ENCODE measurements around the gene PRKAB1.
A peak's percentile ranks its signal among the peaks of the same experiment; 100 is the strongest.

PRKAB1 gene

DNA sequence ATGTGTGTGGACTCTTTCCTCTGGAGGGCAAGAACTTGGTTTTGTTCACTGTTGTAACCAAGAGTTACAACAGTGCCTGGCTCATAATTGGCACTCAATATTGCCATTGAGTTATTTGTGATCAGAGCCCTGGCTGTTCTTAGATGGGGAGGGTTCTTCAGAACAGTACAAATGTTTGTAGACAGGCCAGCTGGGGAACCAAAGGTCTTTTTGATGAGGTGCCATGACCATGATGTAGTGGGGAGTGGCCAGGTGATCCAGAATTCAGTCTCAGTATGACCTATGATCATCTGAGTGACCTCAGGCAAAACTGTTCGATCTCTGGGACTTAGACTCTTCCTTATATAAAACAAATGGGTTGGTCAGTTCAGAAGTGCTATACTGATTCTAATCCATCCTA, 3.3 kb upstream of the PRKAB1 start:
- no peak for DNase-seq (ENCODE audit: low spot score)

DNA sequence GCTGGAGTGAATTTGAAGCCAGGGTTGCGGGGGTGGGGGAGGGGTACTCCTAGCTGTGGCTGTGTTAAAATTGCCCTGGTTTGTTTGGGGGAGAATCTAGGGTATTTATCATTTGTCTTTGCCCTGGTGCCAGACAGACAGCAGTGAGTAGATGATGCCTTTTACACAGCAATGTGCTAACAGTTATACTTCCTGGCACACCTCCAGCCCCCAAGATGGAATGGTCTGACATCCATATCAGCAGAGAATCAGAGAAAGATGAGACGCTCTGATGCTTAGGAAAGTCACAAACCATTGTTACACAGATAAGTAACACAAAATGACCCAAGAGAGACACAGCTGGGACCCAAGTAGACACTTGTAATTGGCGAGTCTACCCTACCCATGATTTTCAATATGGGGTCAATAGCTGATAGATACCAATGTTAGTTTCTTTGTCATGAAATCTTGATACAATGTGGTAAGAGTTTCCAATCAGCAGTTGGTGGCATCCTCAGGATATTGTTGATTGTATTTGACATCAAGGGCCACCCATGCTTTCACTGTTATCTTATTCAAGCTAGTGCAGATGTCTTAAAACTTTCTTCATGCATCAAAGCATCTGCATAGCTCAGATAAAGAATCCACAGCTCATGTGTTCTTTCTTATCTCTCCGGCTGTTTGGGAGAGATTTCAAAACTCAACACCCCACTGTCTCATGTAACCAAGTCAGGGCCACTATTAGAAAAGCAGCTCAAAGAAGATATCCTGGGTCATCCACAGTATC, 2.6 kb upstream of the PRKAB1 start:
- DNase-seq (ENCODE audit: low spot score) = no peak

DNA sequence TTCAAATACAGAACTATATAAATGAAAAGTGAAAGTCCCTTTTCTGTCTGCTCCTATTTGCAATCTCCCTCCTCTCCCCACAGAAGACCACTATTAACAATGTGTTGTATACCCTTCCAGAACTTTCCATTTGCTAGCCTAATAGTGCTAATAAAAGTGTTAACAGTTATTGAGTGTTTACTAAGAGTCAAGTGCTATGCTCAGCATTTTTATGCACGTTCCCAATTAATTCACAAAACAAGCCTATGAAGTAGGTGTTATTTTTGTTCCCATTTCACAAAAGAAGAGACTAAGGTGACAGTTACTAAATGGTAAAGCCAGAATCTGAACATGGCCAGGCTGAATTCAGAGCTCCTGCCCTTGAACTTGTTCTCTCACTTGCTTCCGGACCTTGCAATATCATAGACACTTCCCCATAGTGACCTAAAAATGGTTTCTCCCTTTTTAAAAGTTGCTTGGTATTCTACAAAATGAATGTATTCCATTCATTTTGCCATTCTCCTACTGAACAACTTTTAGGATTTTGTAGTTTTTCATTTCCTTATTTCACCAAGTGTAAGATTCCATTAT, 1.6 kb upstream of the PRKAB1 start:
- no peak for DNase-seq (ENCODE audit: low spot score)

DNA sequence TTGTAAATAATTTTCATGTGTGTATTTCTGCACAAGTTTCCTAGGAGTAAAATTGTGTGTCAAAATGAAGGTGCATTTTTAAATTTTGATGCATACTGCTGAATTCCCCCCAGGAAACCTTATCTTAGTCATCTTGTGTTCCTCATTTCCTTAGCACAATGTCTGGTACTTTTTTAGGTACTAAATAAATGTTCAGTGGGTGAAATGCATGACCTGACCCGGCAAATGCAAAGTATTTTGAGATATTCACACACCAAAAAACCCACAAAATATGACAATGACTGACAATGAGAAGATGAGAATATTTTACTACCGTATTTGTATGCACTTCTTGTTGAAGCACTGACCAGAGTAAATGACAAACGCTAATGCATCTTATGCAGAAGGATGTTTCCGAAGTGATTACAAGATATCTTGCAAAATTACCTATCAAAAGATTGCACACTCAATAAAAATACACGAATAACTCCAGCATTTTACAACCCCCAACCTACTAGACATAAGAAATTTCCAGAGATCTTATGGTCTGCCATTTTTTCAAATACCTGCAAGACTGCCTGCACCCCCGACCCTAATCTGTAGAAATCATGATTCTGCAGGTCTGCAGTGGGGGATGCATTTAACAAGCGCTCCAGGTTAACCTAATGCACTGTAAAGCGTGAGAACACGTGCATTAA, 895 bp upstream of the PRKAB1 start:
- DNase-seq (ENCODE audit: low spot score) = no peak

DNA sequence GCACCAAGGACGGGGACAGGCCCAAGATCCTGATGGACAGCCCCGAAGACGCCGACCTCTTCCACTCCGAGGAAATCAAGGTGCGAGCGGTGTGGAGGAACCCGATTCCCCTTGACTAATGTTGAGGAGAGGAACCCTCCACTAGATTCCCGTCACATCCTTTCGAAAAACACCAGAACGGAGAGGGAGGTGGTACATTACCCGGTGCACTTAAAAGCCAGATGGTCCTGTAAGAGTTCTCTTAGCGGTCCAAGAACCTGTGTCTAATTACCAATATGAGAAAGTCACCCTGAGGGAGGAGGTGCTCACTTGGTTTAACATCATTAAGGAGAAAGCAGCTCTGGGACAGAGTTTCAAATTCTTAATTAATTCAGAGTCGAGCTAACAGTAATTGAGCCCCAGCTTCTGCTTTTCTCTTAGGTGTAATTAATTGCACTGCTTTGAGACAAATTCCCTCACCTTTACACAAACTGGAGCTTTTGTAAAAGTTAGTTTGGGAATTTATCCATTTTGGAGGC, 450 bp downstream of the PRKAB1 start:
- DNase-seq (ENCODE audit: low spot score) = no peak

DNA sequence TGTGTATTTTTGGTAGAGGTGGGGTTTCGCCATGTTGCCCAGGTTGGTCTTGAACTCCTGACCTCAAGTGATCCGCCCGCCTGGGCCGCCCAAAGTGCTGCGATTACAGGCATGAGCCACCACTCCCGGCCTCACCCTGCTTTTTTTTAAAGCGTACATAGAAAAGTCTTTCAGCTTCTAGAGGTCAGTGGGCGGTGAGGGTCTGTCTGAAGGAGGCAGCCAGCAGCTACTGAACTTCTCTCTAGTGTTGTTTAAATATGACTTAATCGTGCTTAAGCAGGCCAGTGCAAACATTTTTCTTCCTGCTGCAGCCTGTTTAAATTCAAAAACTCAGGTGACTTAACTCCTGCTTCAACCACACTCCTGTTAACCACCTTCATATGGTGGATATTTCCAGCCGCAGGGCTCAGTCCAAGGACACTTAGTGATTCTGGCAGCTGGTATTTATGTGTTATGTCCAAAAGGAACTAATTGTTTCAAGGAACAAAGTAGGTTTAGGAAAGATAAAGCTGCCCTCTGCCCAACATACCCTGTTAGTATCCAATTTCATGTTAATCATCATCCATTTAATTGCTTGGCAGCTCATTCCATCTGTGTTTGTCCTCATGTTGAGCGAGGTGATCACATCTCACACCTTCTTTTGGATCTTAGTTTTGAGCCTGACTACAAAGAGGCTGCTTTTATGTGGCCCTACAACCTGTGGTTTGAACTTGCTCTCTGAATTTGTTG, 2.0 kb downstream of the PRKAB1 start:
- DNase-seq (ENCODE audit: low spot score) = peak; percentile 15

DNA sequence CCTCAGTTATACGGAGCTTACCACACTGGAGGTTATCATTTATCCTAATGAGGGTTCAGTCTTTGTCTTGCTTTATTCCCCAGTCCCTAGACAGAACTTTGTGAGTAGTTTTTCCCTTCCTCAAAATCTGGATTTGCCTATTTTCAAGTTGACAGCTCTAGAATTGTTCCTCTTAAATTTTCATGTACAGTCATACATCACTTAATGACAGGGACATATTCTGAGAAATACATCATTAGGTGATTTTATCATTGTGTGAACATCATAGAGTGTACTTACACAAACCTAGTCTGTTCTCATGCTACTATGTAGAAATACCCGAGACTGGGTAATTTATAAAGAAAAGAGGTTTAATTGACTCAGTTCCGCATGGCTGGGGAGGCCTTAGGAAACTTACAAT, 3.1 kb downstream of the PRKAB1 start:
- DNase-seq (ENCODE audit: low spot score) = no peak

DNA sequence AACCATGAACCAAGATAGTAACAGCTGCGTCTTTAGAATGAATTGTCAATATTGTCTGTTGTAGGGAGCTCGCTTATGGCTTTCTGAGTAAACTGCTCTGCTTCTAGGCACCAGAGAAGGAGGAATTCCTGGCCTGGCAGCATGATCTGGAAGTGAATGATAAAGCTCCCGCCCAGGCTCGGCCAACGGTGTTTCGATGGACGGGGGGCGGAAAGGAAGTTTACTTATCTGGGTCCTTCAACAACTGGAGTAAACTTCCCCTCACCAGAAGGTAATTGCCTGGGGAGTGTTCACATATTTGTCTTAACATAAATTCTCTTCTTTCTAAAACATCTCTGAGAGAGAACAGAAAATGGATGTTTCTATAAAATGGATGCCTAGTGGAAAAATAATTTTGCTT, 4.3 kb downstream of the PRKAB1 start:
- no peak for DNase-seq (ENCODE audit: low spot score)

DNA sequence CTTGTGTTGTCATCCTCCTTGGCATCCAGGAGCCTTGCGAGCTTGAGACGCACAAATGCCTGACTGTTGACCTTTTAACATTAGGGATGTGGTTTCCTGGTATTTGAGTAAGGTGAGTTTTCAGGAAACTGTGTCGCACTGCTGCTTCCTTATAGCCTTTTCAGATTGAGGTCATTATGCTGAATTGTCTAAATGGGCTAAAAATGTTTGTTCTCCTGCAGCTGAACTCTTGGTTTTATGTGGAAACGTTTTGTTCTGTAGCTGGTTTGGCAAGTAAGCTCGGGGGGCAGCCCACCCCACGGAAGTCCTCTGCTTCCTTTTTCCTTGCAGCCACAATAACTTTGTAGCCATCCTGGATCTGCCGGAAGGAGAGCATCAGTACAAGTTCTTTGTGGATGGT, 5.7 kb downstream of the PRKAB1 start:
- no peak for DNase-seq (ENCODE audit: low spot score)

DNA sequence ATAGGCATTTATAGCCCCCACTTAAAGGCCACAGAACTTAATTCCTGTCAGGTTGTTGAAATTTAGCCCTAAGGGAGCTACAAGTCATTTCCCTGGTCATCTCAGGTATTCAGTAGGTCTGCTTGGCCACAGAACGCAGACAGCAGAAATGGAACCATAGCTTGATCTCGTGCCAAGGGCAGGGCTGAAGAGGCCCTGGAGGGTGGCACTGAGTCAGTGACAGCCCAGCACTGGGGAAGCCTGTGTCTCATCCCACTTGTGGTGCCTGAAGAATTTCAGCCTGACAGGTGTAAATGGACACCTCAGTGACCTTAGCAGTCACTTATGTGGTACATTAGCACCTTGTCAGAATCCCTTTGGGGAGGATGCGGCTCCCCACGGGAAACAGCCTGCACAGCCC, 6.6 kb downstream of the PRKAB1 start:
- no peak for DNase-seq (ENCODE audit: low spot score)

DNA sequence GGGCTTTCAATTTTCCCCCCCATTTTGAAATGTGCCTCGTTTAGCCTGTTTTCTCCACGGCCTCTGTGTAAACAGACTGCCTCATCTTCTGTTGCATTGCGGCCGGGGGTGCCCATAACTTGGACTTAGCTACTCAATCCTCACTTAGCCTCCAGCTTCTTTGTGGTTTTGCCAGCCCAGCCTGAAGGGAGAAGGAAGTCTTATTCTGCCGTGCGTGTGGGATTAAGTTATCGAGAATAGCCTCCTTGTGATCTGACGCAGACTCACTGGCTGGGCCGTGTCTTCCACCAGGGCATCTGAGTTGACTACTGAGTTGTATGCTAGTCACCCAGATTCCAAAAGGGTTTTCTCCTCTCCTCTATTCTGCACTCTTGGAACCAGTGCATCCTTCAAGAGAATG, 8.1 kb downstream of the PRKAB1 start:
- DNase-seq (ENCODE audit: low spot score) = no peak

DNA sequence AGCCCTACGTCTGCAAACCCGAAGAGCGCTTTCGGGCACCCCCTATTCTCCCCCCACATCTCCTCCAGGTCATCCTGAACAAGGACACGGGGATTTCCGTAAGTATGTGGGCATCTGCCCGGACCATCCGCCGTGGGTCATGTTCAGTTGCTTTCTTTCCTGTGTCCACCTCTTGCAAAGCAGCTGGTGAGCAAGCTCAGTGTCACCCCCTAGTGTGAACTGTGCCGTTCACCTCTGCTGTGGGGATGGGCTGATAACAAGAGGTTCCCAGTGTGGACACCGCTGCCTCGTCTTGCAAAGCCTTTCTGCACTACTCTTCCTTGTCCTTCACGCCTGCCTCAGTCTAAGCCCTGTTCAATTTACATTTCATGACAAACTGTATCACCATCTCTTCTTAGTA, 8.6 kb downstream of the PRKAB1 start:
- DNase-seq (ENCODE audit: low spot score) = no peak

DNA sequence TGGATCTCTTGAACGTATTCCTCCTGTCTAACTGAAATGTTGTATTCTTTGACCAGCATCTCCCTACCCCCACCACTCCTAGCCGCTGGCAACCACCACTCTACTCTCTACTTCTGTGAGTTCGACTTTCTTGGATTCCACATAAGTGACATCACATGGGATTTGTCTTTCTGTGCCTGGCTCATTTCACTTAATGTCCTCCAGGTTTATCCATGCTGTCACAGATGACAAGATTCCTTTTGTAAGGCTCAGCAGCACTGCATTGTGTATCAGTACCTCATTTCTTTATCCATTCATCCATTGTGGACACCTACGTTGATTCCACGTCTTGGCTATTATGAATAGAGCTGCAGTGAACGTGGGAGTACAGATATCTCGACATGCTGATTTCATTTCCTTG, 10.5 kb downstream of the PRKAB1 start:
- no peak for DNase-seq (ENCODE audit: low spot score)

DNA sequence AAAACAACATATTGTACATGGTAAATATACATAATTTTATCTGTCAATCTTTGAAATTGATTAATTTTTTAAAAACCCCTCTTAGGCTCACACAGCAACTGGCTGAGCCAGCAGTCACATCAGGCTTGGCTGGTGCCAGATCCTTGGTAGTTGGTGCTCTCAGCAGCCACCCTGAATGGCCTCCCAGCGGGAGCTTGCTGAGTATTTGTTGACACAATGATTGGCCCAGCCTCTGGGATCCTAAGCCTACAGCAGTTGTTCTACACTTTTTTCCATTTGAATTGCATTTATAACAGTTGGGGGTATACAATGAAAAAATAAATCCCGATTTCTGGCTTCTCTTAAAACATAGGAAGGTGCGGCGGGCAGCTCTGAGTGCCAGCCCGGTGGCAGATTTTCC, 11.1 kb downstream of the PRKAB1 start:
- no peak for DNase-seq (ENCODE audit: low spot score)

DNA sequence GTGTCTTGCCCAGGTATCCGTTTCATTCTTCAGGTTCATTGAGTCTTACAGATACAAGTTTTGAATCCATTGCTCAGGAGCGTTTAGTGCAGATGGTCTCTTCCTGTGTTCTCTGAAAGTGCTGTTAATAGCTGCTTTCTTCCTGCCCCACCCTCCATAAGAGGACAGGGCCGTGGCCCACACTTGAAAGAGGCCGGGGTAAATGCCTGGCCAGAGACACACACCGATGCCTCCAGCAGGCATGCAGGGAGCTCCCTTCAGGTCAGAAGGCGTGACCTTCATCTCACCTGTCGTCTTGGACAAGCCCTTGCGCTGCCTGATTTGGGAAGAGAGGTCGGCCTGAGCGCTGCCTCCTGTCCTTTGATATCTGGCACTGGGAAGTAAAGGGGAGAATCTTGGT, 11.6 kb downstream of the PRKAB1 start:
- no peak for DNase-seq (ENCODE audit: low spot score)

DNA sequence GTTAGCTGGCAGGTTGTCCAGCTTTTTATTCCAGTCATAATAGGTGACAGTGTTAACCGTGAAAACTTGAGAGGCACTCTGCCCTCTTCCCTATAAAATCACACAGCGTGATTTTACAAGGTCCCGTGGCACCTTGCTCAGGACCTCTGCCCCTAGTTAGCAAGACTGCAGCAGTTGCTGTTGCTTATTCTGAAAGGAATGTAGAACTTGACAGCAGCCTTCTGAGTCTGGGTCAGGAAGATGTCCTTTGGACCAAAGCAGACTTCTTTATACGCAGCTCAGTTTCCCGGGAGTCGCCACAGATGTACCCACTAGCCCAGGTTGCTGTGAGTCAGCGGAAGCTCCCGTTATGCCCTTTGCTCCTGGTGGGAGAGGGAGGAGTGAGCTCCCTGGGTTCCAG, 13.2 kb downstream of the PRKAB1 start:
- DNase-seq (ENCODE audit: low spot score) = no peak

DNA sequence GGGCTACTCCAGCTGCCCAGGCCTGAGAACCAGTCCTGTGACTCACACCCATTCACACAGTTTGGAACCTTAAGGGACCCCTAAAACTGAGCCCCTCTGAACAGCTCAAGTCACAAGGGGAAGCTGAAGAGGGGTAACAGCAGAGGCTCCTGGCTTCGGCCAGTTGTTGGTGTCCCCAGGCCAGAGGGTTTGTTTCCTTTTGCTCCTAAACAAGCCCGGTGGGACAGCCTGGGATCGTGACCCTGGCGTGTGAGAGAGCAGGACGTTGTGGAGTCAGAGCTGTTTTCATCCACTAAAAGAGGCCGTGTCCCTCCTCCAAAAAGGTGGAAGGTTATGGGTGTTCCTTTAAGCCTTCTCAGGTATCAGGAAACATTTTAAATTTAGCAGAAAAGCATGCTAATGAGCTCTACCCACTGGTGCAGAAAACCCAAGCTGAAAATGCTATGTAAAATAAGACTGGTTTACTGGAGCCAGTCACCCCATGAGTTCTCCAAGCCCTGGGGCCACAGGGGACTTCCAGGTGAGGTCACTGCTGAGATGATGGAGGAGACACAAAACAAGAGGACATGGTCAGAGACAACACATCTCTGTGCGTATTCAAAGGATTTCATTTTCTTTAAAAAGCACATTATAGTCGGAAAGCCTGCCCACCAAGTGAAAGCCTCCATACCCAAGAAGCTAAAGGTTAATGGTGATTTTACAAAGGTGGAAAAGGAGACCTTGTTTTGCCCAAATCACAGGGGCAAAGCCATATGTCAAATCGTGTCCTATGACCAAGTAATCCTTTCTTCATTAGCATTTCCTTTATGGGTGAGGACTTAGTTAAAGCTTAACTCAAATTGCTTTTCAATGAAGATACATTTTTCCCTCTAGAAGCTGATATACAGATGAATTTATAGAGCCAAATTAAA, 14.1 kb downstream of the PRKAB1 start:
- no peak for DNase-seq (ENCODE audit: low spot score)

DNA sequence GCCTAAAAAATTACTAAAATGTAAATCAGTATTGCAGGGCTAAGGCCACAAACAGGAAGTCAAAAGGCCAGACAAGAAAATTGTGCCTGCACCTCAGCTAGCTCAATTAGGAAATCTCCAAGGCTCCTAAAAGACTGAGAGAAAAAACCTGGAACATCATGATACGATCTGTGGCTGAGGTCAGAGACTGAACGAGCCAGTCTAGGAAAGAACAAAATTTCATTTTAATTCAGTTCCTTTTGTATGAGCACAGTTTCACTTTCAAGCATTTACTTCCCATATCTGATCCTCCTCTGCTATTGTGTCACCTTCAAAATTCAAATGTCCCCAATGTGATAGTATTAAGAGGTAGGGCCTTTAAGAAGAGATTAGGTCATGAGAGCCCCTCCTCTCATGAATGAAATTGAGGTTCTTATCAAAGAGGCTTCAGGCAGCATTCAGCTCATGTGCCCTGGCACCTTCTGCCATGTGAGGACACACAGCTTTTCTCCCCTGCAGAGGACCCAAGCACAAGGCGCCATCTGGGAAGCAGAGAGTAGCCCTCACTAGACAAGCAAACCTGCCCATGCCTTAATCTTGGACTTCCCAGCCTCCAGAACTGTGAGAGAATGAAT, 14.8 kb downstream of the PRKAB1 start:
- no peak for DNase-seq (ENCODE audit: low spot score)

DNA sequence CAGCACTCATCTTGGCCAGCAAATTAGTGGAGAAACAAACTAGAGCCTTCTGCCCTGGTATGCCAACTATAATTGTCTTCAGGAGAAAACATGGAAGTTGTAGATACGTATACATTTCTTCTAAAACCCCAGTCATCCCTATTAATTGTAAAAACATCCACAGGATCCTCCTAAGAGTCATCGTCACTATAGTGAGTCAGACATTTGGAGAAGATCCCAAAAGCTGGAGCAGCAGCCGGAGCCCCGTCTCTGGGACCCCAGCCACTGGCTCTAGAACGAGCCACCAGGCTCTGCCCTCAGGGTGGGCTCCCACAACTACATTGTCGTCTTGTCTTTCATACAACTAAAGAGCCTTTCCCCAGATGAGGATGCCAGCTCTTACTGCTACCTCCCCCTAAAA, 15.5 kb downstream of the PRKAB1 start:
- no peak for DNase-seq (ENCODE audit: low spot score)

DNA sequence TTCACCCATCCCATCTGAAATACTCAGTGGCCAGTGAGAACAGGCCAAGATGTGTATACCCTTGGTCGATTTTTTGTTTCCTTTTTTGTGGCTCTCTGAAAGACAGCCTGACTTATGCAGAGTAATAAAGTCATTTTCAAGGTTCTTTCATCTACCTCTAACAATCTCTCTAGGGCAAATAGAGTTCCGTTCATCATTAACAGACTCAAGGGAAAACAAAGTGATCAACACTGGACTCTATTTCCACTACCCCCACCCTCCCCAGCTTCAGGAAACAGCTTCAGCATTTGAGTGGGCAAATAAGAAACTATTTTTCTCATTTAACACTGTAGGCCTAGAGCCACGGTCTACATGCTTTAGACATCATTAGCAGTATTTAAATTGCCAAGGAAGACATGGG, 15.9 kb downstream of the PRKAB1 start:
- no peak for DNase-seq (ENCODE audit: low spot score)

DNA sequence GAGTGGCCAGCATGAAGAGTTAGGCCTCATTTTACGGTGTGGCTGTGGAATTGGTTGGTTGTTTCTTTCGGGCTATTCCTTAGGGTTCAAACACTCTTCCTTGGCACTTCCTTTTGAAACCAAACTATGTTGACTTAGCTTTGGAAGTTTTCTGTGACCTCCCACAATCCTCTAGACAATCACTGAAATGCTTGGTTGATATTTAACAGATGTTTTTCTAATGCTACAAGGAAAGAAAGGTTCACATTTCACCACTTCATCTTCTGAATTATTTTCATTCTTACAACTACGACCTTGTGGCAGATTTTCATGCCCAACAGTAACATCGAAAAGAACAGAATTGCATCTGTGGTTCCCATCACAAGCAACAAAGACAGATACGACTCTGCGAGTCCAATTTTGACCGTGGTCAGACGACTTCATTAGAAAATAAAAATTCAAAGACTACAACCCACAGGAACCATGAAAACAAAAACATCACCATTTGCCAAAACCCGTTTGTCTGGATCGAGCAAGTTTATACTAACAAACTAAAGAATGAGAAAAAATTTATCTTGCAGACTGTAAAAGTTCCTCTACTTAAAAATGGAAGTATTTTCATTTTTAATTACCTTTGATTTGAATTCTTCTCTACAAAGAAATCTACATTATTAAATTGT, 16.9 kb downstream of the PRKAB1 start:
- DNase-seq (ENCODE audit: low spot score) = no peak
